Osteocyte (in vitro differentiated cells): ENCODE data around the gene NRF1. TPM values are rescaled to one million over a fixed set of nuclear protein-coding genes. Genes with fewer than 3 reads are reported as not detected.

ENCODE experiments used
- DNase-seq: peaks from one replicate; pipeline ENCODE4 v3.0.0; 2021; ENCODE audit warnings: mixed read lengths; ENCODE audit not compliant: unreplicated experiment; ENCODE audit errors: extremely low spot score
- H3K27ac Mint-ChIP-seq: one replicate; pipeline ENCODE4 v1.8.0; 2021; ENCODE audit warnings: mild to moderate bottlenecking, mixed read lengths; ENCODE audit not compliant: unreplicated experiment
- H3K27me3 Mint-ChIP-seq: one replicate; pipeline ENCODE4 v1.8.0; 2021; ENCODE audit warnings: mixed read lengths; ENCODE audit not compliant: unreplicated experiment
- H3K36me3 Mint-ChIP-seq: one replicate; pipeline ENCODE4 v1.8.0; 2021; ENCODE audit warnings: mixed read lengths; ENCODE audit not compliant: unreplicated experiment
- H3K4me1 Mint-ChIP-seq: one replicate; pipeline ENCODE4 v1.8.0; 2021; ENCODE audit warnings: mixed read lengths; ENCODE audit not compliant: unreplicated experiment
- H3K4me3 Mint-ChIP-seq: one replicate; pipeline ENCODE4 v1.8.0; 2021; ENCODE audit warnings: mild to moderate bottlenecking, moderate library complexity, mixed read lengths; ENCODE audit not compliant: unreplicated experiment
- H3K9me3 Mint-ChIP-seq: one replicate; pipeline ENCODE4 v1.8.0; 2021; ENCODE audit warnings: mixed read lengths; ENCODE audit not compliant: unreplicated experiment
- CTCF ChIP-seq: fragments of 200-600 bp; sonication (generic); IDR thresholded peaks from 2 replicates; pipeline ENCODE4 v1.5.0; 2021; ENCODE audit warnings: antibody characterized with exemption, mild to moderate bottlenecking, moderate library complexity
- total RNA-seq: library from RNA; stranded (reverse); gene quantifications from 2 replicates; pipeline ENCODE4 v1.2.1, GENCODE V29; 2021

Gene NRF1
- total RNA-seq, 1 donor from 2014 or later = 20.7 TPM

- Mint-ChIP-seq H3K9me3 (no peaks in the 10 kb centered on the region), H3K27ac (no peak overlapping the region), H3K4me3 (no peak overlapping the region), H3K4me1 (no peaks in the 10 kb centered on the region), H3K36me3 (peaks cover 19% of the 10 kb centered on the region), H3K27me3 (no peaks in the 10 kb centered on the region)
- no peak for TF ChIP-seq CTCF
- DNase-seq = no peak
Measured at GRCh38 chr7:129748356-129749109, 137.0 kb downstream of the NRF1 start.

GRCh38 chr7:129750091-129750490 is 138.6 kb downstream of the NRF1 start:
- no peaks in the 10 kb centered on the region for H3K27me3 Mint-ChIP-seq
- H3K4me1 Mint-ChIP-seq = no peaks in the 10 kb centered on the region
- DNase-seq = no peak
- no peak for TF ChIP-seq CTCF
- H3K4me3 Mint-ChIP-seq = no peak overlapping the region
- peaks cover 17% of the 10 kb centered on the region for H3K36me3 Mint-ChIP-seq
- H3K9me3 Mint-ChIP-seq = no peaks in the 10 kb centered on the region
- H3K27ac Mint-ChIP-seq = no peak overlapping the region

- TF ChIP-seq CTCF = no peak
- Mint-ChIP-seq H3K36me3 (peaks cover 17% of the 10 kb centered on the region), H3K27ac (no peak overlapping the region), H3K9me3 (no peaks in the 10 kb centered on the region), H3K4me1 (no peaks in the 10 kb centered on the region), H3K4me3 (no peak overlapping the region), H3K27me3 (no peaks in the 10 kb centered on the region)
- DNase-seq = no peak
Measured at GRCh38 chr7:129750501-129750900, 139.0 kb downstream of the NRF1 start.

GRCh38 chr7:129751916-129752315 is 140.4 kb downstream of the NRF1 start:
- Mint-ChIP-seq H3K9me3 (no peaks in the 10 kb centered on the region), H3K4me3 (no peak overlapping the region), H3K36me3 (peaks cover 23% of the 10 kb centered on the region), H3K27me3 (no peaks in the 10 kb centered on the region), H3K27ac (no peak overlapping the region), H3K4me1 (no peaks in the 10 kb centered on the region)
- DNase-seq = no peak
- no peak for TF ChIP-seq CTCF

GRCh38 chr7:129752760-129753159 is 141.2 kb downstream of the NRF1 start:
- Mint-ChIP-seq H3K4me1 (no peaks in the 10 kb centered on the region), H3K27ac (no peak overlapping the region), H3K27me3 (no peaks in the 10 kb centered on the region), H3K9me3 (no peaks in the 10 kb centered on the region), H3K36me3 (peaks cover 26% of the 10 kb centered on the region), H3K4me3 (no peak overlapping the region)
- no peak for DNase-seq
- no peak for TF ChIP-seq CTCF
